T-helper 9 cell (primary cell): ENCODE data around the gene PITPNC1.
"Not testable (repeated sequence)": the region's sequence is repeated elsewhere in the genome, so short reads cannot be mapped to it uniquely, and the experiment has no call there.

ENCODE experiments used
- DNase-seq: peaks from one replicate; pipeline ENCODE4 v3.0.0-alpha.2; 2020

PITPNC1 gene

GRCh38 chr17:67594115-67594880, 217.2 kb downstream of the PITPNC1 start:
- no peak for DNase-seq

GRCh38 chr17:67600408-67600807, 223.3 kb downstream of the PITPNC1 start:
- no peak for DNase-seq

GRCh38 chr17:67601897-67602296, 224.8 kb downstream of the PITPNC1 start:
- DNase-seq, result no peak

GRCh38 chr17:67602444-67602843, 225.4 kb downstream of the PITPNC1 start:
- no peak for DNase-seq

GRCh38 chr17:67602974-67603373, 225.9 kb downstream of the PITPNC1 start:
- peak; percentile 11 for DNase-seq

GRCh38 chr17:67605256-67605912, 228.3 kb downstream of the PITPNC1 start:
- no peak for DNase-seq

GRCh38 chr17:67606471-67606870, 229.4 kb downstream of the PITPNC1 start:
- DNase-seq, result no peak

GRCh38 chr17:67606896-67607604, 230.0 kb downstream of the PITPNC1 start:
- DNase-seq, result no peak

GRCh38 chr17:67610061-67610460, 233.0 kb downstream of the PITPNC1 start:
- no peak for DNase-seq

GRCh38 chr17:67613961-67614360, 236.9 kb downstream of the PITPNC1 start:
- no peak for DNase-seq

GRCh38 chr17:67615011-67615561, 238.0 kb downstream of the PITPNC1 start:
- DNase-seq, result no peak

GRCh38 chr17:67615736-67616135, 238.7 kb downstream of the PITPNC1 start:
- no peak for DNase-seq

GRCh38 chr17:67617304-67617899, 240.3 kb downstream of the PITPNC1 start:
- DNase-seq, result no peak

GRCh38 chr17:67619555-67619954, 242.5 kb downstream of the PITPNC1 start:
- DNase-seq, result no peak

GRCh38 chr17:67620088-67620487, 243.0 kb downstream of the PITPNC1 start:
- DNase-seq, result no peak

- no peak for DNase-seq
These were observed 243.6 kb downstream of the PITPNC1 start for GRCh38 chr17:67620636-67621035.

GRCh38 chr17:67623767-67624166, 246.7 kb downstream of the PITPNC1 start:
- no peak for DNase-seq

- no peak for DNase-seq
These were observed 248.0 kb downstream of the PITPNC1 start for GRCh38 chr17:67624886-67625656.

- no peak for DNase-seq
These were observed 248.9 kb downstream of the PITPNC1 start for GRCh38 chr17:67625971-67626370.

GRCh38 chr17:67628580-67629013, 251.5 kb downstream of the PITPNC1 start:
- DNase-seq, result no peak

GRCh38 chr17:67629971-67630320, 252.9 kb downstream of the PITPNC1 start:
- no peak for DNase-seq

- DNase-seq, result not testable (repeated sequence)
These were observed 253.8 kb downstream of the PITPNC1 start for GRCh38 chr17:67630836-67631235.
